CD4-positive, alpha-beta T cell treated with Interleukin-10 for 1 hour (primary cell): ENCODE results near the gene PGAP3.
A peak's percentile ranks its signal among the peaks of the same experiment; 100 is the strongest.

ENCODE experiments used
- DNase-seq: peaks from one replicate; pipeline ENCODE4 v3.0.0-alpha.2; 2020

PGAP3 gene

GRCh38 chr17:39669897-39670735 is 17.7 kb downstream of the PGAP3 start:
- DNase-seq: no peak

GRCh38 chr17:39667945-39668924 is 19.6 kb downstream of the PGAP3 start, which contains the start of gene PNMT:
TSS of gene PNMT (plus strand) at chr17:39668453. CDS start at chr17:39668476, 23 bp downstream.
- peak; percentile 69 for DNase-seq

- DNase-seq: no peak
Observed at GRCh38 chr17:39667262-39667944, 20.5 kb downstream of the PGAP3 start.

- no peak for DNase-seq
Observed at GRCh38 chr17:39666601-39667261, 21.1 kb downstream of the PGAP3 start.

GRCh38 chr17:39666231-39666600 is 21.6 kb downstream of the PGAP3 start:
- no peak for DNase-seq

GRCh38 chr17:39665642-39666224 is 22.1 kb downstream of the PGAP3 start:
- DNase-seq: no peak

- DNase-seq: no peak
Observed at GRCh38 chr17:39664581-39665561, 23.0 kb downstream of the PGAP3 start, which contains the start of gene TCAP. TSS of gene TCAP (plus strand) at chr17:39665349. CDS start at chr17:39665360, 11 bp downstream.

GRCh38 chr17:39663688-39664580 is 23.9 kb downstream of the PGAP3 start:
- no peak for DNase-seq

GRCh38 chr17:39663340-39663687 is 24.5 kb downstream of the PGAP3 start:
- DNase-seq: no peak

GRCh38 chr17:39662551-39663339 is 25.1 kb downstream of the PGAP3 start:
- DNase-seq: no peak

GRCh38 chr17:39661744-39662541 is 25.9 kb downstream of the PGAP3 start:
- no peak for DNase-seq

- DNase-seq: no peak
Observed at GRCh38 chr17:39660397-39661385, 27.2 kb downstream of the PGAP3 start.

- no peak for DNase-seq
Observed at GRCh38 chr17:39660011-39660360, 27.9 kb downstream of the PGAP3 start.

- DNase-seq: no peak
Observed at GRCh38 chr17:39659279-39660010, 28.4 kb downstream of the PGAP3 start.

- no peak for DNase-seq
Observed at GRCh38 chr17:39658760-39659159, 29.1 kb downstream of the PGAP3 start.

GRCh38 chr17:39658346-39658745 is 29.5 kb downstream of the PGAP3 start:
- DNase-seq: no peak
